SK-N-SH treated with all-trans-retinoic acid at 6 μM for 48 hours (cell line): ENCODE results near the gene FNDC3B.

Experiments
- ARNTL ChIP-seq: fragments of 450-650 bp; formaldehyde crosslinking; IDR thresholded peaks from 2 replicates; pipeline ENCODE4 v1.5.0; 2020; ENCODE audit warnings: low read depth, mild to moderate bottlenecking, moderate library complexity, borderline replicate concordance
- BACH2 ChIP-seq: fragments of 250-450 bp; sonication (Bioruptor Pico); IDR thresholded peaks from 2 replicates; pipeline ENCODE4 v1.9.0; 2021; ENCODE audit warnings: mild to moderate bottlenecking, borderline replicate concordance
- ISL1 ChIP-seq: fragments of 250-450 bp; sonication (Bioruptor Pico); IDR thresholded peaks from 2 replicates; pipeline ENCODE4 v2.1.2; 2022; ENCODE audit warnings: mild to moderate bottlenecking, moderate library complexity
- OSR1 ChIP-seq: fragments of 250-450 bp; sonication (Bioruptor Pico); IDR thresholded peaks from 2 replicates; pipeline ENCODE4 v1.8.0; 2022; ENCODE audit warnings: moderate library complexity, mild to moderate bottlenecking, inconsistent platforms
- RARB ChIP-seq: fragments of 250-450 bp; sonication (Bioruptor Pico); IDR thresholded peaks from 2 replicates; pipeline ENCODE4 v1.8.0; 2021; ENCODE audit warnings: mild to moderate bottlenecking, moderate library complexity
- TOX ChIP-seq: fragments of 250-450 bp; sonication (Bioruptor Pico); IDR thresholded peaks from 2 replicates; pipeline ENCODE4 v1.8.0; 2021; ENCODE audit warnings: mild to moderate bottlenecking, moderate library complexity, borderline replicate concordance
- ZC3H10 ChIP-seq: fragments of 250-450 bp; sonication (Bioruptor Pico); IDR thresholded peaks from 2 replicates; pipeline ENCODE4 v1.5.1; 2021; ENCODE audit warnings: mild to moderate bottlenecking, moderate library complexity
- ZFP30 ChIP-seq: fragments of 450-650 bp; formaldehyde crosslinking; IDR thresholded peaks from 2 replicates; pipeline ENCODE4 v1.5.0; 2022; ENCODE audit warnings: mild to moderate bottlenecking, moderate library complexity
- ZNF565 ChIP-seq: fragments of 450-650 bp; formaldehyde crosslinking; conservative IDR thresholded peaks from 2 replicates; pipeline ENCODE4 v1.5.0; 2020; ENCODE audit warnings: low read depth, mild to moderate bottlenecking, moderate library complexity
- ZNF70 ChIP-seq: fragments of 450-650 bp; formaldehyde crosslinking; IDR thresholded peaks from 2 replicates; pipeline ENCODE4 v1.5.0; 2020; ENCODE audit warnings: mild to moderate bottlenecking, moderate library complexity
- TF ChIP-seq, protein P1 (sequence below): fragments of 250-450 bp; sonication (Bioruptor Pico); IDR thresholded peaks from 2 replicates; pipeline ENCODE4 v1.8.0; 2020; ENCODE audit warnings: mild to moderate bottlenecking, moderate library complexity, borderline replicate concordance
- TF ChIP-seq, protein P2 (sequence below): fragments of 250-450 bp; sonication (Bioruptor Pico); IDR thresholded peaks from 2 replicates; pipeline ENCODE4 v1.5.1; 2020; ENCODE audit warnings: low read depth, mild to moderate bottlenecking, moderate library complexity
- TF ChIP-seq, protein P3 (sequence below): fragments of 250-450 bp; sonication (Bioruptor Pico); IDR thresholded peaks from 2 replicates; pipeline ENCODE4 v1.5.1; 2021; ENCODE audit warnings: mild to moderate bottlenecking, moderate library complexity

GRCh38 chr3:172078721-172079120, 39.3 kb downstream of the FNDC3B start:
- TF ChIP-seq, protein P1, sequence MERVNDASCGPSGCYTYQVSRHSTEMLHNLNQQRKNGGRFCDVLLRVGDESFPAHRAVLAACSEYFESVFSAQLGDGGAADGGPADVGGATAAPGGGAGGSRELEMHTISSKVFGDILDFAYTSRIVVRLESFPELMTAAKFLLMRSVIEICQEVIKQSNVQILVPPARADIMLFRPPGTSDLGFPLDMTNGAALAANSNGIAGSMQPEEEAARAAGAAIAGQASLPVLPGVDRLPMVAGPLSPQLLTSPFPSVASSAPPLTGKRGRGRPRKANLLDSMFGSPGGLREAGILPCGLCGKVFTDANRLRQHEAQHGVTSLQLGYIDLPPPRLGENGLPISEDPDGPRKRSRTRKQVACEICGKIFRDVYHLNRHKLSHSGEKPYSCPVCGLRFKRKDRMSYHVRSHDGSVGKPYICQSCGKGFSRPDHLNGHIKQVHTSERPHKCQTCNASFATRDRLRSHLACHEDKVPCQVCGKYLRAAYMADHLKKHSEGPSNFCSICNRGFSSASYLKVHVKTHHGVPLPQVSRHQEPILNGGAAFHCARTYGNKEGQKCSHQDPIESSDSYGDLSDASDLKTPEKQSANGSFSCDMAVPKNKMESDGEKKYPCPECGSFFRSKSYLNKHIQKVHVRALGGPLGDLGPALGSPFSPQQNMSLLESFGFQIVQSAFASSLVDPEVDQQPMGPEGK (CRISPR knock-in tag), result no peak
- TF ChIP-seq ARNTL (CRISPR knock-in tag) (no peak), RARB (CRISPR knock-in tag) (no peak), BACH2 (CRISPR knock-in tag) (no peak), ISL1 (no peak), ZNF565 (CRISPR knock-in tag) (no peak), ZNF70 (no peak), TOX (CRISPR knock-in tag) (no peak), ZC3H10 (CRISPR knock-in tag) (no peak), ZFP30 (CRISPR knock-in tag) (no peak), OSR1 (no peak)
- TF ChIP-seq, protein P2, sequence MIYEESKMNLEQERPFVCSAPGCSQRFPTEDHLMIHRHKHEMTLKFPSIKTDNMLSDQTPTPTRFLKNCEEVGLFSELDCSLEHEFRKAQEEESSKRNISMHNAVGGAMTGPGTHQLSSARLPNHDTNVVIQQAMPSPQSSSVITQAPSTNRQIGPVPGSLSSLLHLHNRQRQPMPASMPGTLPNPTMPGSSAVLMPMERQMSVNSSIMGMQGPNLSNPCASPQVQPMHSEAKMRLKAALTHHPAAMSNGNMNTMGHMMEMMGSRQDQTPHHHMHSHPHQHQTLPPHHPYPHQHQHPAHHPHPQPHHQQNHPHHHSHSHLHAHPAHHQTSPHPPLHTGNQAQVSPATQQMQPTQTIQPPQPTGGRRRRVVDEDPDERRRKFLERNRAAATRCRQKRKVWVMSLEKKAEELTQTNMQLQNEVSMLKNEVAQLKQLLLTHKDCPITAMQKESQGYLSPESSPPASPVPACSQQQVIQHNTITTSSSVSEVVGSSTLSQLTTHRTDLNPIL (CRISPR knock-in tag), result no peak
- TF ChIP-seq, protein P3, sequence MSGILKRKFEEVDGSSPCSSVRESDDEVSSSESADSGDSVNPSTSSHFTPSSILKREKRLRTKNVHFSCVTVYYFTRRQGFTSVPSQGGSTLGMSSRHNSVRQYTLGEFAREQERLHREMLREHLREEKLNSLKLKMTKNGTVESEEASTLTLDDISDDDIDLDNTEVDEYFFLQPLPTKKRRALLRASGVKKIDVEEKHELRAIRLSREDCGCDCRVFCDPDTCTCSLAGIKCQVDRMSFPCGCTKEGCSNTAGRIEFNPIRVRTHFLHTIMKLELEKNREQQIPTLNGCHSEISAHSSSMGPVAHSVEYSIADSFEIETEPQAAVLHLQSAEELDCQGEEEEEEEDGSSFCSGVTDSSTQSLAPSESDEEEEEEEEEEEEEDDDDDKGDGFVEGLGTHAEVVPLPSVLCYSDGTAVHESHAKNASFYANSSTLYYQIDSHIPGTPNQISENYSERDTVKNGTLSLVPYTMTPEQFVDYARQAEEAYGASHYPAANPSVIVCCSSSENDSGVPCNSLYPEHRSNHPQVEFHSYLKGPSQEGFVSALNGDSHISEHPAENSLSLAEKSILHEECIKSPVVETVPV (CRISPR knock-in tag), result no peak
